GM20000 (cell line): Measurements from ENCODE around the gene XPOT.

Experiments
- DNase-seq: peaks from one replicate; pipeline ENCODE4 v3.0.0; 2012; ENCODE audit warnings: low spot score
- CTCF ChIP-seq: IDR thresholded peaks from 2 replicates; pipeline ENCODE4 v1.5.1; 2012; ENCODE audit warnings: mild to moderate bottlenecking, control low read depth; ENCODE audit errors: extremely low read depth, missing control alignments

Gene XPOT

GRCh38 chr12:64457032-64457431 is 52.8 kb downstream of the XPOT start:
- TF ChIP-seq CTCF = no peak
- DNase-seq = no peak

- DNase-seq = no peak
- no peak for TF ChIP-seq CTCF
Measured at GRCh38 chr12:64457466-64457865, 53.3 kb downstream of the XPOT start.

GRCh38 chr12:64457923-64458322 is 53.7 kb downstream of the XPOT start:
- TF ChIP-seq CTCF = no peak

GRCh38 chr12:64459394-64459891 is 55.3 kb downstream of the XPOT start:
- no peak for DNase-seq
- no peak for TF ChIP-seq CTCF

More at GRCh38 chr12:64457923-64458322, 53.7 kb downstream of the XPOT start:
- DNase-seq = no peak

- no peak for TF ChIP-seq CTCF
- DNase-seq = no peak
Measured at GRCh38 chr12:64461634-64462414, 57.6 kb downstream of the XPOT start.

GRCh38 chr12:64466178-64466577 is 62.0 kb downstream of the XPOT start:
- no peak for TF ChIP-seq CTCF
- DNase-seq = no peak

- no peak for TF ChIP-seq CTCF
- DNase-seq = no peak
Measured at GRCh38 chr12:64468966-64469365, 64.8 kb downstream of the XPOT start.
